Mesenchymal stem cell (in vitro differentiated cells and primary cell): ENCODE results near the gene RHOF.

Experiments
- DNase-seq: peaks from one replicate; pipeline ENCODE4 v3.0.0-alpha.2; 2013
- H2AFZ ChIP-seq: one replicate; pipeline ENCODE4 v1.6.1; 2013; ENCODE audit warnings: low read depth, mild to moderate bottlenecking, control low read depth, inconsistent platforms, low read length, moderate library complexity
- H2AK5ac ChIP-seq: 2 replicates; pipeline ENCODE4 v1.6.1; 2013; ENCODE audit warnings: low read length, moderate library complexity, mild to moderate bottlenecking, inconsistent platforms; ENCODE audit not compliant: severe bottlenecking
- H2BK120ac ChIP-seq: one replicate; pipeline ENCODE4 v1.6.1; 2013; ENCODE audit warnings: low read depth, mild to moderate bottlenecking, inconsistent platforms, low read length, moderate library complexity
- H2BK12ac ChIP-seq, 2 experiments: one replicate each; pipeline ENCODE4 v1.6.1; 2013; ENCODE audit warnings: inconsistent platforms in 2 of 2, low read length in 2 of 2, mild to moderate bottlenecking in 2 of 2, moderate library complexity in 2 of 2, control low read depth in 1 of 2
- H2BK15ac ChIP-seq: one replicate; pipeline ENCODE4 v1.6.1; 2013; ENCODE audit warnings: mild to moderate bottlenecking, low read depth, inconsistent platforms; ENCODE audit not compliant: poor library complexity, severe bottlenecking
- H2BK5ac ChIP-seq: 2 replicates; pipeline ENCODE4 v1.6.1; 2013; ENCODE audit warnings: low read depth, mild to moderate bottlenecking, low read length, control low read depth, inconsistent platforms; ENCODE audit not compliant: poor library complexity, severe bottlenecking
- H3K14ac ChIP-seq, 2 experiments: one replicate each; pipeline ENCODE4 v1.6.1; 2013; ENCODE audit warnings: inconsistent platforms in 2 of 2, low read length in 2 of 2, control low read depth in 1 of 2, mild to moderate bottlenecking in 1 of 2, moderate library complexity in 1 of 2
- H3K18ac ChIP-seq, 2 experiments: one replicate each; pipeline ENCODE4 v1.6.1; 2013; ENCODE audit warnings: inconsistent platforms in 2 of 2, low read length in 2 of 2, control low read depth in 1 of 2, low read depth in 1 of 2, mild to moderate bottlenecking in 1 of 2
- H3K23ac ChIP-seq, 2 experiments: one replicate each; pipeline ENCODE4 v1.6.1; 2013; ENCODE audit warnings: inconsistent platforms in 2 of 2, low read length in 2 of 2, mild to moderate bottlenecking in 2 of 2, moderate library complexity in 2 of 2, control low read depth in 1 of 2
- H3K27ac ChIP-seq: 2 replicates; pipeline ENCODE4 v1.5.1; 2013; ENCODE audit warnings: mild to moderate bottlenecking, moderate library complexity, low read length, control low read depth, inconsistent platforms; ENCODE audit not compliant: poor library complexity, severe bottlenecking
- H3K27me3 ChIP-seq, 2 experiments: 2 replicates each; pipeline versions ENCODE4 v1.6.1 to v1.7.0; 2013; ENCODE audit warnings: low read length in 2 of 2, mild to moderate bottlenecking in 2 of 2, moderate library complexity in 2 of 2, control low read depth in 1 of 2, inconsistent platforms in 1 of 2; ENCODE audit not compliant: control insufficient read depth in 1 of 2, insufficient read depth in 1 of 2
- H3K36me3 ChIP-seq, 2 experiments: 2 replicates each; pipeline versions ENCODE4 v1.6.1 to v1.7.0; 2013; ENCODE audit warnings: low read length in 2 of 2, control low read depth in 1 of 2, inconsistent platforms in 1 of 2, low read depth in 1 of 2, mild to moderate bottlenecking in 1 of 2; ENCODE audit not compliant: insufficient read depth in 2 of 2, control insufficient read depth in 1 of 2
- H3K4ac ChIP-seq, 2 experiments: one replicate each; pipeline ENCODE4 v1.6.1; 2013; ENCODE audit warnings: inconsistent platforms in 2 of 2, low read length in 2 of 2, mild to moderate bottlenecking in 2 of 2, moderate library complexity in 2 of 2, control low read depth in 1 of 2, low read depth in 1 of 2
- H3K4me1 ChIP-seq: 2 replicates; pipeline ENCODE4 v1.6.1; 2013; ENCODE audit warnings: low read depth, low read length, control low read depth; ENCODE audit not compliant: control insufficient read depth, insufficient read depth
- H3K4me2 ChIP-seq: 2 replicates; pipeline ENCODE4 v1.6.1; 2013; ENCODE audit warnings: low read length, mild to moderate bottlenecking, inconsistent platforms; ENCODE audit not compliant: poor library complexity, severe bottlenecking
- H3K4me3 ChIP-seq, 2 experiments: 2 replicates each; pipeline versions ENCODE4 v1.5.1 to v1.7.0; 2013; ENCODE audit warnings: low read length in 2 of 2, mild to moderate bottlenecking in 2 of 2, control low read depth in 1 of 2, low read depth in 1 of 2; ENCODE audit not compliant: insufficient read depth in 1 of 2
- H3K79me1 ChIP-seq: replicated peaks from 2 replicates; pipeline ENCODE4 v1.6.1; 2013; ENCODE audit warnings: mild to moderate bottlenecking, control low read depth, low read length, inconsistent platforms; ENCODE audit not compliant: poor library complexity, severe bottlenecking
- H3K9ac ChIP-seq: 2 replicates; pipeline ENCODE4 v1.7.0; 2013; ENCODE audit warnings: mild to moderate bottlenecking, low read length, moderate library complexity
- H3K9me3 ChIP-seq: 2 replicates; pipeline ENCODE4 v1.7.0; 2013; ENCODE audit warnings: mild to moderate bottlenecking, low read length; ENCODE audit not compliant: control insufficient read depth
- H4K8ac ChIP-seq: one replicate; pipeline ENCODE4 v1.6.1; 2013; ENCODE audit warnings: inconsistent platforms, mild to moderate bottlenecking, low read length, moderate library complexity
- H4K91ac ChIP-seq: one replicate; pipeline ENCODE4 v1.6.1; 2013; ENCODE audit warnings: mild to moderate bottlenecking, low read length, inconsistent platforms
- WGBS: methylation state at CpG from one replicate; pipeline ENCODE4 v1.1.7; 2013; ENCODE audit warnings: mixed read lengths; 5-methylcytosine and 5-hydroxymethylcytosine counted together

Gene RHOF

DNA sequence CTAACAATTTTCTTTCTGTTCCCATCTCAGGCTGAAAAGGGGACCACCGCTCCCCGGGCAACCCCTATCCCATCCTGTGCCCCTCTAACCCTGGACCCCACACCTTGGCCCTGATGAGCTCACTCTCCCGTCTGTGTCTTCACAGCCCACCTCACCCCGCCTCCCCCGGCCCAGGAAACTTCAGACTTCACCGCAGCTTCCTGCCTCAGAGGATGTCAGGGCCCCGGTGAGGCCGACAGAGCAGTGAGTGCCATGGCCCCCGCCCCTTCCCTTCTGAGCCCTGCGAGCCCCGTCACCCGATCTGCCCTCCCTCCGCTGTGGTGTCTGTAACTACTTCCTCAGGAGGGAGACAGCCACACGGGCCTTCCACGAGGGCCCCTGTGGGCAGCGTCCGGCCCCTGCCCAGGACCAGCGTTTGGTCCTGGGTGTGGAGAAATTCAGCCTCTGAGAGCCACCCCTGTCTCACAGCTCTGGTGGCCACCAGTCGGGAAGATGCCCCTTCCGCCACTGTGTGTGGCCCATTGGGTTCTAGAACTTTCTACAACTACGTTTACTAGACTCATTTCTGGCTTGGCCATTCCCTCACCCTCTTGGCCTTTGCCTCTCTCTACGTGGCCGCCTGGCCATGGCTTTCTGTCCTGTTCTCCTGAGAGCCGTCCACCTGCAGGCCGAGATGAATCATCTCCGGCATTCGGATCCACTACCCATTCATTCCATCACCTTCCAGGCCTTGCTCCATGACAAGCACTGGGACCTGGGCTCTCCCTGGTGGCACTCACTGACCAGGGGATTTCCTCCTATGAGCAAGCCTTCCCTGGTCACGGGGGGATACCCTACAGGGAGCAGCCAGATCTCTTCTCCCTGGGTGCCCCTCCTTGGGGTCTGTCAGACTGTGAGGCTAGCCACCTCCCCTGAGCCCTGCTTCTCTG lies 3.4 kb downstream of the RHOF start:
- H2AFZ ChIP-seq: no peak overlapping the region
- no peak overlapping the region for H2AK5ac ChIP-seq
- peak overlapping the region in 1 of 2 experiments; percentile 74 for H3K4ac ChIP-seq
- H3K27ac ChIP-seq: no peak overlapping the region
- WGBS: 52% methylated on average over 28 of the region's 28 CpGs
- peak overlapping the region in 1 of 2 experiments; percentile 45 for H3K18ac ChIP-seq
- peaks cover 57% of the 10 kb centered on the region for H3K4me1 ChIP-seq
- H3K36me3 ChIP-seq: peaks cover under 1 to 33% of the 10 kb centered on the region in 2 experiments
- peak overlapping the region; percentile 67 for H4K91ac ChIP-seq
- H3K14ac ChIP-seq: no peak overlapping the region
- H3K27me3 ChIP-seq: no peaks in the 10 kb centered on the region
- no peak overlapping the region for H2BK12ac ChIP-seq
- H4K8ac ChIP-seq: peak overlapping the region; percentile 77
- DNase-seq: peak; percentile 46
- H3K4me3 ChIP-seq: no peak overlapping the region
- no peaks in the 10 kb centered on the region for H3K9me3 ChIP-seq
- peak overlapping the region; percentile 36 for H3K4me2 ChIP-seq
- no peak overlapping the region for H3K23ac ChIP-seq
- H3K9ac ChIP-seq: no peak overlapping the region
- H2BK5ac ChIP-seq: no peak overlapping the region
- peaks cover 29% of the 10 kb centered on the region for H3K79me1 ChIP-seq
- no peak overlapping the region for H2BK120ac ChIP-seq
- no peak overlapping the region for H2BK15ac ChIP-seq

DNA sequence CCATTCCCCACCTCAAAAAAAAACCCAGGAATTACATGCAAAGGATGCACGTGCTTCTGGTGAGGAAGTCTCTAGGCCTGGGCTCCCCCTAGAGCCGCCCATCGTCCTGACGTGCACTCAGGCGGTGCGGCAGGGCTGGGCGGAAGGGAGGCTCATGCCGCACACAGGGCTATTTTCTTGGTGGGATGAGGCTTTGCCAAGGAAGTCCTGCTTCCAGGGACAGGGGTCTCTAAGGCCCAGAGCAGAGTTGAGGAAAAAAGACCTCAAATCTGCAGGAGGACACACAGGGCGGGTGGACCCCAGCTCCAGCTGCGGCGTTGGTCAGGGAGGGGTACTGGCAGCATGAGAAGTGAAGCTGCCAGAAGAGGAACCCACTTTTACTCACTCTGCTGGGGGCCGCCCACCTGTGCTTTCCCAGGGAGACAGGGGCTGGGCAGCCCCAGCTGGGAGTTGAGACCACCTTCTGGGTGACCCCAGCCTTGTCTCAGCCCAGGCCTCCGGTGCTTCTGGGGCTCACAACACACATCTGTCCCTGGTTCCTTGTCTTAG lies 4.2 kb downstream of the RHOF start:
- Histone ChIP-seq H2BK15ac (no peak overlapping the region), H3K9me3 (no peaks in the 10 kb centered on the region), H3K27me3 (no peaks in the 10 kb centered on the region), H2AFZ (no peak overlapping the region), H3K27ac (no peak overlapping the region), H3K4me3 (no peak overlapping the region), H3K36me3 (peaks cover 0 to 32% of the 10 kb centered on the region in 2 experiments), H3K4ac (no peak overlapping the region), H3K9ac (no peak overlapping the region), H3K14ac (no peak overlapping the region), H2BK12ac (no peak overlapping the region), H3K23ac (no peak overlapping the region), H4K8ac (no peak overlapping the region), H2BK120ac (no peak overlapping the region), H2AK5ac (peak overlapping the region; percentile 27), H3K18ac (no peak overlapping the region), H3K4me2 (no peak overlapping the region), H2BK5ac (no peak overlapping the region), H4K91ac (no peak overlapping the region), H3K79me1 (peaks cover 30% of the 10 kb centered on the region), H3K4me1 (peaks cover 53% of the 10 kb centered on the region)
- WGBS: 87% methylated on average over 13 of the region's 13 CpGs
- DNase-seq: no peak

DNA sequence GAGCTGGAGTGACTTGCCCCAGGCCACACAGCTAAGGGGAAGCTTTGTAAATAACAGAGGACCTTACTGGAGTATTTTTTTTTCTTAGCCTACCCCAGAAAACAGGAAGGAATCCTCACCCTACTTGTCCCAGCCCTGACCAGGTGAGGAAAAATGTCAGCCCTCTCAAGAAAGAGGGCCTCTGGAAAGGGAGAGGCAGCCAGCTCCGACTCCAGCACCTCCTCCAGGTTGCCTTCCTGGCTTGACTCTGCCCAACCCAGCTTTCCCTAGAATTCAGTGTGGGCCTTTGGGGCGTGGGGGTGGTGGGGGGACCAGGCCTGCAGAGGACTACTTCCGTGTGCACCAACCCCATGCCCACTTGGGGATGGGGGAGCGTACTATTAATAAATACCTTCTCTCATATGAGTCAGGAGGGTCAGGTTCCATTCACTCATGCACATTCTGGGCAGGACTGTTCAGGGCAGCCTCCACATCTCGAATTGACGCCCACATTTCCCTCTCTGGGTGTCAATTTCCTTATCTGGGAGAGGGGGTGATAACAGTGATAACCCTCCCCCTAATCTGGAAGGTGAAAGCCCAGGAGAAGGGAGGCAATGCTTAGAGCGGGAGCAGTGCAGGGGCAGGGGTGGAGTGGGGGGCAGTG lies 5.2 kb downstream of the RHOF start:
- Histone ChIP-seq H3K27ac (no peak overlapping the region), H4K8ac (no peak overlapping the region), H3K4ac (no peak overlapping the region), H3K9me3 (no peaks in the 10 kb centered on the region), H2BK12ac (no peak overlapping the region), H3K9ac (no peak overlapping the region), H3K79me1 (peaks cover 31% of the 10 kb centered on the region), H3K36me3 (peaks cover 0 to 32% of the 10 kb centered on the region in 2 experiments), H3K4me2 (no peak overlapping the region), H2BK120ac (no peak overlapping the region), H2AFZ (no peak overlapping the region), H3K27me3 (no peaks in the 10 kb centered on the region), H3K18ac (no peak overlapping the region), H3K23ac (no peak overlapping the region), H3K4me3 (no peak overlapping the region), H2AK5ac (peak overlapping the region; percentile 1), H4K91ac (no peak overlapping the region), H2BK5ac (no peak overlapping the region), H3K14ac (no peak overlapping the region), H3K4me1 (peaks cover 47% of the 10 kb centered on the region), H2BK15ac (no peak overlapping the region)
- 92% methylated on average over 3 of the region's 7 CpGs for WGBS
- DNase-seq: no peak
